ENCODE data around the gene NPC2. TPM values are rescaled to one million over a fixed set of nuclear protein-coding genes. Genes with fewer than 3 reads are reported as not detected.

The NPC2 gene
- total and polyA plus RNA-seq, 7 donors: 28.2 to 42.5 (median 31.6) TPM

DNA sequence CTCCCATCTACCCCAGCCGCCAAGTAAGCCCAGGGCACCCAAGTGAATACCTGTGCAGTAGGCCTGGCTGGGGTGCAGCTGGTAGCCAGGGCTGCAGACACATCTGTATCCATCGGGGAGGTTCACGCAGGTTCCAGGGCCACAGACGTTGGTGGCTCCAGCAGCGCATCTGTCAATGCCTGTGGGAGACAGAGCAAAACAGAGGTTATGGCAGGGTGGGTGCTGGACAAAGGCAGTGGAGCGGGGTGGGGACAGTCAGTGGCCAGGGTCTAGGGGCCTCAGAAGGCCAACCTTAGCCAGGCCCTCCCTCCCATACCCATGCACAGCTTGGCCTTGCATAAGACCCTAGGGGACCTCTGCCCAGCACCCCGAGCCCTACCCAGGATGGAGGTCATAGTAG, 29.6 kb upstream of the NPC2 start:
- Histone ChIP-seq H3K27me3 (ENCODE audit: insufficient read depth in 3 of 3, low read length in 2 of 3) (peaks cover 0 to 4% (median 0%) of the 10 kb centered on the region in 3 donors), H3K9me3 (no peaks in the 10 kb centered on the region), H3K4me1 (peaks cover 15% of the 10 kb centered on the region), H3K27ac (no peak overlapping the region), H3K4me3 (no peak overlapping the region), H3K36me3 (ENCODE audit: insufficient read depth in 1 of 2, low read depth in 1 of 2) (no peaks in the 10 kb centered on the region)
- WGBS, 3 donors: 93 to 97% (median 95%) methylated on average over 7 of the region's 7 CpGs
- TF ChIP-seq, protein P1, sequence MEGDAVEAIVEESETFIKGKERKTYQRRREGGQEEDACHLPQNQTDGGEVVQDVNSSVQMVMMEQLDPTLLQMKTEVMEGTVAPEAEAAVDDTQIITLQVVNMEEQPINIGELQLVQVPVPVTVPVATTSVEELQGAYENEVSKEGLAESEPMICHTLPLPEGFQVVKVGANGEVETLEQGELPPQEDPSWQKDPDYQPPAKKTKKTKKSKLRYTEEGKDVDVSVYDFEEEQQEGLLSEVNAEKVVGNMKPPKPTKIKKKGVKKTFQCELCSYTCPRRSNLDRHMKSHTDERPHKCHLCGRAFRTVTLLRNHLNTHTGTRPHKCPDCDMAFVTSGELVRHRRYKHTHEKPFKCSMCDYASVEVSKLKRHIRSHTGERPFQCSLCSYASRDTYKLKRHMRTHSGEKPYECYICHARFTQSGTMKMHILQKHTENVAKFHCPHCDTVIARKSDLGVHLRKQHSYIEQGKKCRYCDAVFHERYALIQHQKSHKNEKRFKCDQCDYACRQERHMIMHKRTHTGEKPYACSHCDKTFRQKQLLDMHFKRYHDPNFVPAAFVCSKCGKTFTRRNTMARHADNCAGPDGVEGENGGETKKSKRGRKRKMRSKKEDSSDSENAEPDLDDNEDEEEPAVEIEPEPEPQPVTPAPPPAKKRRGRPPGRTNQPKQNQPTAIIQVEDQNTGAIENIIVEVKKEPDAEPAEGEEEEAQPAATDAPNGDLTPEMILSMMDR (IDR thresholded peaks at IDR 0.05): no peak
- peak; percentile 7 to 30 for DNase-seq
- intact Hi-C loops (cut with DNase I): no loop called here
- ATAC-seq: no peak

DNA sequence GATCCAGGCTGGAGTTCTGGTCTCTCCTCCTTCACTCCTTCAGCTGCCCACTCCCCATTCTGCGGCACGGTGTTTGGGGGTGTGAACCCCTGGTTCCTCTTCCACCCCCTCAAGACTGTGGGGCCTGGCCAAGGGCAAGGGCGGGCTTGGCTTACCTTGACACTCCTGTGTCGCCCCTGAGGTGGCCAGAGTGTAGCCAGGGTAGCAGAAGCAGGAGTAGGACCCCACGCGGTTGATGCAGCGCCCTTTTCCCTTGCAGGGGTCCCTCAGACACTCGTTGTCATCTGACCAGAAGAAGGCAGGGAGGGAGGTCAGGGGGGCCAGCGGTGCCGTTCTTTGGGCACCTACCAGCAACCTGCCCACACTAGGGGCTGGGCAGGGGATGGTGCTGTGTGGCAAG, 28.7 kb upstream of the NPC2 start:
- no peak for ATAC-seq
- DNase-seq: peak in 1 of 2 donors; percentile 32
- 91 to 92% (median 91%) methylated on average over 10 of the region's 10 CpGs for WGBS, 3 donors
- H3K27me3 ChIP-seq (ENCODE audit: insufficient read depth in 3 of 3, low read length in 2 of 3): peaks cover 0 to 4% (median 0%) of the 10 kb centered on the region in 3 donors
- no peaks in the 10 kb centered on the region for H3K36me3 ChIP-seq (ENCODE audit: insufficient read depth in 1 of 2, low read depth in 1 of 2)
- intact Hi-C loops (cut with DNase I): no loop called here
- no peak overlapping the region for H3K4me3 ChIP-seq
- no peaks in the 10 kb centered on the region for H3K9me3 ChIP-seq
- H3K27ac ChIP-seq: no peak overlapping the region
- TF ChIP-seq, protein P1 (IDR thresholded peaks at IDR 0.05): no peak
- H3K4me1 ChIP-seq: peaks cover 15% of the 10 kb centered on the region

DNA sequence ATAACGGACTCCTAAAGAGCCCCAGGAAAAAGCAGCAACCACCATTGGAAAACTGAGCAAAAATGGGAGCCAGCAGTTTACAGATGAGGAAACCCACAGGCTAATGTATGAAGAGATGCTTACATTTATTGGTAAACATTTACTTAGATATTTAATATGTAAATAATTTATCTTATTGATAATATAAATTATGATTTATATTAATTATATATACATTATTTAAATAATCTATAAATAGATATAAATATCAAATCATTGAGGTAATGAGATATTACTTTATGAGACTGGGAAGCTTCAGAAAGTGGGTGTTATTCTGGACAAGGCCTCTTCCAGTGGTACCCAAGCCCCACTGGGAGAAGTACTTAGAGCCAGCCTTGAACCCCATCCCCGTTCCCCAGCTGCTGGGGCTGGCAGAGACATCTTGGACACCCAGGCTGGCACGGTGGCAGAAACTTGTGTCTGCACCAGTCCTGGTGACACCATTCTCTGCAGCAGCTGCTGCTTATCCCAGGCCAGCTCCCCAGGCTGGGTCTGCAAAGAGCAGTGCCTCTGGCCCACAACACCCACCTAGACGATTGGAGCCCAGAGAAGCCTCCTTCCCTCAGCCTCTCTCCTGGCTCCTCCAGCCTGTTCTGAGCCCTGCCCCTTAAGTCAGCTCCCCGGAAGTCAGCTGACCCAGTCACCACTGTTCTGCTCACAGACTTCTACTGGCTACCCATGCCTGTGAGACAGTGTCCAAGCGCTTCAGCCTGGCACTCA, 26.4 kb upstream of the NPC2 start:
- intact Hi-C loops (cut with DNase I): no loop called here
- Histone ChIP-seq H3K4me1 (peaks cover under 1% of the 10 kb centered on the region), H3K4me3 (no peak overlapping the region), H3K36me3 (ENCODE audit: insufficient read depth in 1 of 2, low read depth in 1 of 2) (no peaks in the 10 kb centered on the region), H3K27me3 (ENCODE audit: insufficient read depth in 3 of 3, low read length in 2 of 3) (peaks cover 0 to 6% (median 0%) of the 10 kb centered on the region in 3 donors), H3K9me3 (no peaks in the 10 kb centered on the region), H3K27ac (no peak overlapping the region)
- ATAC-seq (peak in 1 of 4 donors; percentile 32), DNase-seq (peak in 1 of 2 donors; percentile 44)
- TF ChIP-seq, protein P1 (IDR thresholded peaks at IDR 0.05): no peak
- 49 to 74% (median 52%) methylated on average over 5 to 6 of the region's 6 CpGs for WGBS, 3 donors

DNA sequence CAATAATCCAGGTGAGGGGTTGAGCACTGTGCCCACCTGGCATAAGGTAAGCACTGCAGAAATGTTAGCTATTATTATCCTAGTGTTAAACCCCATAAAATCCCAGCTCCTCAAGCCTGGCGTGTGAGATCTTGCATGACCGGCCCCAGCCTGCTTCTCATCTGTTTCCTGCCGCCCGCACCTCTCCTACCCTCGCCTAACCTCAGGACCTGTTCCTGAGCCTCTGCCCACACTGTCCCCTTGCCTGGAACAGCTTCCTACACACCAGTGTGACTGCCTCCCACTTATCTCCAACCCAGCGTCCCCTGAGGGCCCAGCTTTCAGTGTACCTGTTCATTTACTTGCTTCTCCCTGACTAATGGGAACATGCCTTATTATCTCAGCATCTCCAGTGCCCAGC, 25.1 kb upstream of the NPC2 start:
- ATAC-seq (no peak), DNase-seq (peak in 1 of 2 donors; percentile 42)
- Histone ChIP-seq H3K9me3 (no peaks in the 10 kb centered on the region), H3K27ac (no peak overlapping the region), H3K4me3 (no peak overlapping the region), H3K27me3 (ENCODE audit: insufficient read depth in 3 of 3, low read length in 2 of 3) (peaks cover 0 to 6% (median 0%) of the 10 kb centered on the region in 3 donors), H3K36me3 (ENCODE audit: insufficient read depth in 1 of 2, low read depth in 1 of 2) (no peaks in the 10 kb centered on the region), H3K4me1 (no peaks in the 10 kb centered on the region)
- WGBS, 3 donors: 91 to 94% (median 91%) methylated on average over 6 of the region's 6 CpGs
- TF ChIP-seq, protein P1 (IDR thresholded peaks at IDR 0.05): no peak
- intact Hi-C loops (cut with DNase I): no loop called here

All from psoas muscle (tissue), 8 donors.